Measurements from ENCODE around the gene NOL9.

Gene NOL9

DNA sequence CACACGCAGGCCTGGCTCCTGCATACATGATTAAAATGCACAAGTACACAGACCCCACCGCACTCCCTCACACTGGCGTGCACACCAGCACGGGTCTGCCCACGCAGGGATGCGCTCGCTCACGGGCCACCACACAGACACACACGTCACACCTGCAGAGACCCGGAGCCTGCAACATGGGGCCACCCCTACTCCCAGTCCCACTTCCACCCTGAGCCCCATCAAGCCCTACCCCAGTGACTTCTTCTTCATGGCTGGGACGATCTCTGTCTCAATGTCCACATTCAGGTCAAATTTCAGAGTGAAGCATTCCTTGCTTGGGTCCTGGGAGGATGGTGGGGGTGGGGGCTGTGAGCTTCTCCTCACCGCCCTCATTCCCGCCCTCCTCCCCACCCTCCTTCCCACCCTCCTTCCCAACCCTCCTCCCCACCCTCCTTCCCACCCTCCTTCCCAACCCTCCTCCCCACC is 79.5 kb downstream of the NOL9 start:
- no peak overlapping the region for H2BK5ac ChIP-seq (ENCODE audit: low read depth, low read length, poor library complexity)
- no peak overlapping the region for H3K23ac ChIP-seq (ENCODE audit: low read length)
- no peak overlapping the region for H3K27ac ChIP-seq (ENCODE audit: low read depth, low read length)
- H4K12ac ChIP-seq (ENCODE audit: low read depth, low read length), result no peak overlapping the region
- H3K4me3 ChIP-seq (ENCODE audit: low read depth, low read length), result no peak overlapping the region
- H2BK12ac ChIP-seq (ENCODE audit: low read length), result no peak overlapping the region
- H3K79me2 ChIP-seq (ENCODE audit: control insufficient read depth, insufficient read depth, low read length, poor library complexity), result no peaks in the 10 kb centered on the region
- no peak overlapping the region for H3K18ac ChIP-seq (ENCODE audit: low read length)
- H3K4me1 ChIP-seq (ENCODE audit: control insufficient read depth in 1 of 2, insufficient read depth in 2 of 2, low read length in 2 of 2), result peaks cover 6 to 8% of the 10 kb centered on the region in 2 experiments
- H4K91ac ChIP-seq (ENCODE audit: low read depth, low read length), result no peak overlapping the region
- no peaks in the 10 kb centered on the region for H3K79me1 ChIP-seq (ENCODE audit: low read length)
- no peak overlapping the region for H3K4ac ChIP-seq (ENCODE audit: low read depth, low read length)
- WGBS (ENCODE audit: extremely low coverage, insufficient coverage, insufficient read length), result 100% methylated on average over 1 of the region's 13 CpGs
- DNase-seq, result no peak
- H3K9ac ChIP-seq (ENCODE audit: low read length), result no peak overlapping the region
- H3K9me3 ChIP-seq (ENCODE audit: insufficient read depth, low read depth, low read length), result peaks cover 2% of the 10 kb centered on the region
- no peak overlapping the region for H2AFZ ChIP-seq (ENCODE audit: insufficient read depth, low read length, poor library complexity)
- H3K27me3 ChIP-seq (ENCODE audit: insufficient read depth, low read length), result no peaks in the 10 kb centered on the region
- H3K4me2 ChIP-seq (ENCODE audit: low read length), result no peak overlapping the region
- H2BK120ac ChIP-seq (ENCODE audit: insufficient read depth, low read length, poor library complexity), result no peak overlapping the region
- no peak overlapping the region for H4K8ac ChIP-seq (ENCODE audit: low read depth, low read length)
- H2AK5ac ChIP-seq (ENCODE audit: low read length), result no peak overlapping the region
- peaks cover 62 to 68% of the 10 kb centered on the region in 2 experiments for H3K36me3 ChIP-seq (ENCODE audit: control insufficient read depth in 1 of 2, insufficient read depth in 2 of 2, low read length in 2 of 2)
- no peak overlapping the region for H3K14ac ChIP-seq (ENCODE audit: low read length)

GRCh38 chr1:6473974-6474814 is 80.1 kb downstream of the NOL9 start:
- H2AFZ ChIP-seq (ENCODE audit: insufficient read depth, low read length, poor library complexity), result no peak overlapping the region
- H4K8ac ChIP-seq (ENCODE audit: low read depth, low read length), result no peak overlapping the region
- no CpG with 5 or more reads among the region's 33 CpGs for WGBS (ENCODE audit: extremely low coverage, insufficient coverage, insufficient read length)

DNA sequence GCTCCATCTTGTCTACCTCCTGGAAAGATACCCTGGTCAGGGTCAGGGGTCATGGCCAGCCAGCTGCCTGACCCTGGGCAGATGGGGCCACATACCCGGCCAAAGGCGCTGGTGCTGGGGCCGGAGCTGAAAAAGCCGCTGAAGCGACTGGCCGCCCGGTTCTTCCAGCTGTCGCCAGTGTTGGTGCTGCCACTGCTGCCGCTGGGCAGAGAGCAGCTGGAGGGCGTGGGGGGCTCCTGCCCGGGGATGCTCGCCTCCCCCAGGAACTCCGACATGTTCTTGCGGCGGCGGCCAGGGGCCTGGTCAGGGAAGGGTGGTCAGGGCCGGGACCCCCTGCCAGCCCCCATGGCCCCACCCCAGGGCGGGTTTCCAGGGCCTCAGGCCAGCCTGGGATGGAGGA is 81.2 kb downstream of the NOL9 start:
- no peak overlapping the region for H3K4me2 ChIP-seq (ENCODE audit: low read length)
- H3K27me3 ChIP-seq (ENCODE audit: insufficient read depth, low read length), result no peaks in the 10 kb centered on the region
- no peak overlapping the region for H3K23ac ChIP-seq (ENCODE audit: low read length)
- peaks cover 4% of the 10 kb centered on the region for H3K9me3 ChIP-seq (ENCODE audit: insufficient read depth, low read depth, low read length)
- peaks cover 79 to 85% of the 10 kb centered on the region in 2 experiments for H3K36me3 ChIP-seq (ENCODE audit: control insufficient read depth in 1 of 2, insufficient read depth in 2 of 2, low read length in 2 of 2)
- no peak overlapping the region for H3K4me3 ChIP-seq (ENCODE audit: low read depth, low read length)
- H2BK120ac ChIP-seq (ENCODE audit: insufficient read depth, low read length, poor library complexity), result no peak overlapping the region
- H3K4me1 ChIP-seq (ENCODE audit: control insufficient read depth in 1 of 2, insufficient read depth in 2 of 2, low read length in 2 of 2), result peaks cover 6 to 8% of the 10 kb centered on the region in 2 experiments
- H3K79me1 ChIP-seq (ENCODE audit: low read length), result no peaks in the 10 kb centered on the region
- WGBS (ENCODE audit: extremely low coverage, insufficient coverage, insufficient read length), result no CpG with 5 or more reads among the region's 18 CpGs
- H3K27ac ChIP-seq (ENCODE audit: low read depth, low read length), result no peak overlapping the region
- no peak overlapping the region for H2AFZ ChIP-seq (ENCODE audit: insufficient read depth, low read length, poor library complexity)
- H3K9ac ChIP-seq (ENCODE audit: low read length), result no peak overlapping the region
- no peak overlapping the region for H3K14ac ChIP-seq (ENCODE audit: low read length)
- no peak overlapping the region for H3K18ac ChIP-seq (ENCODE audit: low read length)
- no peak overlapping the region for H4K12ac ChIP-seq (ENCODE audit: low read depth, low read length)
- no peak overlapping the region for H4K91ac ChIP-seq (ENCODE audit: low read depth, low read length)
- H2AK5ac ChIP-seq (ENCODE audit: low read length), result no peak overlapping the region
- no peak overlapping the region for H3K4ac ChIP-seq (ENCODE audit: low read depth, low read length)
- DNase-seq, result no peak
- no peak overlapping the region for H4K8ac ChIP-seq (ENCODE audit: low read depth, low read length)
- H3K79me2 ChIP-seq (ENCODE audit: control insufficient read depth, insufficient read depth, low read length, poor library complexity), result no peaks in the 10 kb centered on the region
- no peak overlapping the region for H2BK12ac ChIP-seq (ENCODE audit: low read length)
- H2BK5ac ChIP-seq (ENCODE audit: low read depth, low read length, poor library complexity), result no peak overlapping the region

More at GRCh38 chr1:6473974-6474814, 80.1 kb downstream of the NOL9 start:
- Histone ChIP-seq H3K27me3 (ENCODE audit: insufficient read depth, low read length) (no peaks in the 10 kb centered on the region), H3K79me1 (ENCODE audit: low read length) (no peaks in the 10 kb centered on the region), H3K9ac (ENCODE audit: low read length) (no peak overlapping the region), H3K79me2 (ENCODE audit: control insufficient read depth, insufficient read depth, low read length, poor library complexity) (no peaks in the 10 kb centered on the region), H2BK12ac (ENCODE audit: low read length) (no peak overlapping the region), H4K91ac (ENCODE audit: low read depth, low read length) (no peak overlapping the region), H3K14ac (ENCODE audit: low read length) (no peak overlapping the region), H3K4me1 (ENCODE audit: control insufficient read depth in 1 of 2, insufficient read depth in 2 of 2, low read length in 2 of 2) (peaks cover 6 to 8% of the 10 kb centered on the region in 2 experiments), H2BK120ac (ENCODE audit: insufficient read depth, low read length, poor library complexity) (no peak overlapping the region), H3K36me3 (ENCODE audit: control insufficient read depth in 1 of 2, insufficient read depth in 2 of 2, low read length in 2 of 2) (peaks cover 69 to 75% of the 10 kb centered on the region in 2 experiments), H3K4me3 (ENCODE audit: low read depth, low read length) (no peak overlapping the region), H3K27ac (ENCODE audit: low read depth, low read length) (no peak overlapping the region), H3K18ac (ENCODE audit: low read length) (no peak overlapping the region), H3K9me3 (ENCODE audit: insufficient read depth, low read depth, low read length) (peaks cover 2% of the 10 kb centered on the region), H2BK5ac (ENCODE audit: low read depth, low read length, poor library complexity) (no peak overlapping the region), H3K4ac (ENCODE audit: low read depth, low read length) (no peak overlapping the region), H3K23ac (ENCODE audit: low read length) (no peak overlapping the region), H4K12ac (ENCODE audit: low read depth, low read length) (no peak overlapping the region), H3K4me2 (ENCODE audit: low read length) (no peak overlapping the region), H2AK5ac (ENCODE audit: low read length) (no peak overlapping the region)
- DNase-seq, result peak; percentile 91 to 98

GRCh38 chr1:6472391-6472790 is 81.9 kb downstream of the NOL9 start:
- no peak overlapping the region for H3K4me3 ChIP-seq (ENCODE audit: low read depth, low read length)
- WGBS (ENCODE audit: extremely low coverage, insufficient coverage, insufficient read length), result no CpG with 5 or more reads among the region's 10 CpGs
- no peak overlapping the region for H3K4ac ChIP-seq (ENCODE audit: low read depth, low read length)

More at GRCh38 chr1:6472391-6472790, 81.9 kb downstream of the NOL9 start:
- Histone ChIP-seq H3K4me1 (ENCODE audit: control insufficient read depth in 1 of 2, insufficient read depth in 2 of 2, low read length in 2 of 2) (peaks cover 4 to 6% of the 10 kb centered on the region in 2 experiments), H2BK120ac (ENCODE audit: insufficient read depth, low read length, poor library complexity) (no peak overlapping the region), H2BK12ac (ENCODE audit: low read length) (no peak overlapping the region), H3K9ac (ENCODE audit: low read length) (no peak overlapping the region), H4K8ac (ENCODE audit: low read depth, low read length) (no peak overlapping the region), H3K79me2 (ENCODE audit: control insufficient read depth, insufficient read depth, low read length, poor library complexity) (no peaks in the 10 kb centered on the region), H3K79me1 (ENCODE audit: low read length) (no peaks in the 10 kb centered on the region), H3K27ac (ENCODE audit: low read depth, low read length) (no peak overlapping the region), H2AFZ (ENCODE audit: insufficient read depth, low read length, poor library complexity) (no peak overlapping the region), H3K4me2 (ENCODE audit: low read length) (no peak overlapping the region), H3K23ac (ENCODE audit: low read length) (no peak overlapping the region), H3K36me3 (ENCODE audit: control insufficient read depth in 1 of 2, insufficient read depth in 2 of 2, low read length in 2 of 2) (peaks cover 84 to 91% of the 10 kb centered on the region in 2 experiments), H3K9me3 (ENCODE audit: insufficient read depth, low read depth, low read length) (peaks cover 4% of the 10 kb centered on the region), H3K18ac (ENCODE audit: low read length) (no peak overlapping the region), H4K91ac (ENCODE audit: low read depth, low read length) (no peak overlapping the region), H4K12ac (ENCODE audit: low read depth, low read length) (no peak overlapping the region), H2BK5ac (ENCODE audit: low read depth, low read length, poor library complexity) (no peak overlapping the region), H3K14ac (ENCODE audit: low read length) (no peak overlapping the region), H3K27me3 (ENCODE audit: insufficient read depth, low read length) (no peaks in the 10 kb centered on the region), H2AK5ac (ENCODE audit: low read length) (no peak overlapping the region)
- no peak for DNase-seq

Measured in trophoblast cell (in vitro differentiated cells and primary cell).